ENCODE results near the gene KCNB1.

Gene KCNB1

GRCh38 chr20:49475292-49476015 is 7.0 kb downstream of the KCNB1 start:
- no peak overlapping the region for H3K4me3 ChIP-seq (ENCODE audit: low read depth, low read length)
- no peak for TF ChIP-seq CTCF (IDR thresholded peaks at IDR 0.05; ENCODE audit: control insufficient read depth, extremely low read depth, insufficient read depth)
- no peak for DNase-seq (ENCODE audit: low read depth)

DNA sequence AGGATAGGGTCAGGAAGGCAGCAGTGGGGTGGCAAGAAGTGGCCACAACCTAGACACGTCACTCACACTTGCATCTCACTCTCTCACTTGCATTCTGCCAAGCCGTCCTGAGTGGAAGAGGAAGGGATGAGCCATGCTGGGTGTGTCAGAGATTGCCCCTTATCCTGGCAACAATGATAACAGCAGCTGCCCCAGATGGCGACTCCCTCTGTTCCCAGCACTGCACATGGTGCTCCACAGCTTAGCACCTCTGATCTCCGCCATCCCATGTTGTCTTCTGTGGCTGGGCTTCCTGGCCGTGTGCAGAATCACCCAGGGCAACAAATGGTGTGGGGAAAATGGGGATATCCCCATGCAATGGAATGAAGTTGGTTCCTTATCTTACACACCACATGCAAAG is 11.1 kb downstream of the KCNB1 start:
- no peak for DNase-seq (ENCODE audit: low read depth)
- H3K4me3 ChIP-seq (ENCODE audit: low read depth, low read length), result no peak overlapping the region
- TF ChIP-seq CTCF (IDR thresholded peaks at IDR 0.05; ENCODE audit: control insufficient read depth, extremely low read depth, insufficient read depth), result no peak

DNA sequence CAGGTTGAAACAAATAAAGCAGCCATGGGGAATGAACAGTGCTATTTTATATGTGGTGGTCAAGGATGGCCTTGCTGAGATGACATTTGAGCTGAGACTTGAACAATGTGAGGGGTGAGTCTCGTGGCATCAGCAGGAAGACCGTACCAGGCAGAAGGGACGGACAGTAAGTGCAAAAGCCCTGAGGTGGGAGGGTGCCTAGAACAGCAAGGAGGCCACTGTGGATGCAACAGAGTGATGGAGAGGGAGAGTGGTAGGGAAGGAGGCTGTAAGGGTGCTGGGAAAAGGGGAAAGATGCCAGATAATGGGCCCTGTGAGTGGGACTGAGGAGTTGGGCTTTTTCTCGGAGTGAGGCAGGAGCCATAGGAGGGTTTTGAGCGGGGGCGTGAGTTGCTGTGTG is 11.5 kb downstream of the KCNB1 start:
- TF ChIP-seq CTCF (IDR thresholded peaks at IDR 0.05; ENCODE audit: control insufficient read depth, extremely low read depth, insufficient read depth), result no peak
- no peak for DNase-seq (ENCODE audit: low read depth)
- H3K4me3 ChIP-seq (ENCODE audit: low read depth, low read length), result no peak overlapping the region

DNA sequence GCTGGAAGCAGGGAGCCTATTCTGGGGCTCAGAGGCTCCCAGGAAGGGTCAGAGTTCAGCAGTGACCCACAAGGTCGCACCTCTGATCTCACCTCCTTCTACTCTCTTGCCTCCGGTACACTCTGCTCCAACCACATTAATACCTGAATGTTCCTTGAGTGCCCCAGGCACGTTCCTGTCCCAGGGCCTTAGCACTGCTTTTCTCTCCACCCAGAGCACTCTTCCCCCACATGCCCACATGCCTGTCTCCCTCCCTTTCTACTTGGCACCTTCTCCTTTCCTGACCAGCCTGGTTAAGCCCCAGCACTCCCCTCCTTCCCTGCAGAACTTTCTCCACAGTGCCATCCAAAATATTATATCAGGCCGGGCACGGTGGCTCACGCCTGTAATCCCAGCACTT is 13.4 kb downstream of the KCNB1 start:
- no peak for TF ChIP-seq CTCF (IDR thresholded peaks at IDR 0.05; ENCODE audit: control insufficient read depth, extremely low read depth, insufficient read depth)
- no peak for DNase-seq (ENCODE audit: low read depth)
- no peak overlapping the region for H3K4me3 ChIP-seq (ENCODE audit: low read depth, low read length)

DNA sequence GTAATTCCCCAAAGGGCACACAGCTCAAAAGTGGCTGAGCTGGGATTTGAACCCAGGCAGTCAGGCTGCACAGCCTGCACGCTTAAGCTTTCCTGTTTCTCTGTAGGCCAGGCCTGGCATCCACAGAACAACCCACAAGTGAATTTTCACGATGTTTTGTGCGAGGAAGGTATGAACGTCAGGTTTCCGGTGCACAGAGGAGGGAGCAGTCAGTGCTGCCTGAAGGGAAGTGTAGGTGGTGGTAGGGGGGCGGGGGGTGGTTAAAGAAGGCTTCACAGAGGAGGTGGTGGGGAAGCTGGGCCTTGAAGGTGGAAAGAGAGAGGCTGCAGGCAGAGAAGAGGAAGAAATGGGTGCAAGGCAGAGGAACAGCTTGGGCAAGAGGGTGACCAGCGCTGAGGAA is 14.1 kb downstream of the KCNB1 start:
- H3K4me3 ChIP-seq (ENCODE audit: low read depth, low read length), result no peak overlapping the region
- TF ChIP-seq CTCF (IDR thresholded peaks at IDR 0.05; ENCODE audit: control insufficient read depth, extremely low read depth, insufficient read depth), result no peak
- DNase-seq (ENCODE audit: low read depth), result no peak

- no peak for TF ChIP-seq CTCF (IDR thresholded peaks at IDR 0.05; ENCODE audit: control insufficient read depth, extremely low read depth, insufficient read depth)
- DNase-seq (ENCODE audit: low read depth), result no peak
- H3K4me3 ChIP-seq (ENCODE audit: low read depth, low read length), result no peak overlapping the region
Observed at GRCh38 chr20:49466114-49466912, 16.2 kb downstream of the KCNB1 start.

Measured in LNCaP clone FGC (cell line).